ENCODE data around the gene KIF1C.
"Not testable (repeated sequence)": the region's sequence is repeated elsewhere in the genome, so short reads cannot be mapped to it uniquely, and the experiment has no call there.

Gene KIF1C

GRCh38 chr17:5002121-5002788, 4.5 kb downstream of the KIF1C start:
- no peak for DNase-seq

- DNase-seq = no peak
Measured at GRCh38 chr17:5003214-5003867, 5.6 kb downstream of the KIF1C start.

GRCh38 chr17:5011928-5012327, 14.2 kb downstream of the KIF1C start:
- no peak for DNase-seq

GRCh38 chr17:5014357-5014756, 16.6 kb downstream of the KIF1C start:
- no peak for DNase-seq

GRCh38 chr17:5019475-5019956, 21.8 kb downstream of the KIF1C start:
- peak; percentile 70 for DNase-seq

GRCh38 chr17:5020502-5021023, 22.8 kb downstream of the KIF1C start:
- DNase-seq = no peak

GRCh38 chr17:5022171-5022711, 24.5 kb downstream of the KIF1C start:
- DNase-seq = no peak

GRCh38 chr17:5023588-5024147, 25.9 kb downstream of the KIF1C start:
- no peak for DNase-seq

- DNase-seq = no peak
Measured at GRCh38 chr17:5024604-5025003, 26.9 kb downstream of the KIF1C start.

- DNase-seq = no peak
Measured at GRCh38 chr17:5027299-5027698, 29.5 kb downstream of the KIF1C start.

- DNase-seq = no peak
Measured at GRCh38 chr17:5027916-5028315, 30.2 kb downstream of the KIF1C start.

- not testable (repeated sequence) for DNase-seq
Measured at GRCh38 chr17:5030168-5030567, 32.4 kb downstream of the KIF1C start.

- peak; percentile 93 for DNase-seq
Measured at GRCh38 chr17:5031365-5032082, 33.8 kb downstream of the KIF1C start.

- no peak for DNase-seq
Measured at GRCh38 chr17:5032865-5033264, 35.1 kb downstream of the KIF1C start.

GRCh38 chr17:5033352-5034015, 35.7 kb downstream of the KIF1C start:
- DNase-seq = no peak

- no peak for DNase-seq
Measured at GRCh38 chr17:5034063-5034462, 36.3 kb downstream of the KIF1C start.

GRCh38 chr17:5034651-5035050, 36.9 kb downstream of the KIF1C start:
- DNase-seq = no peak

GRCh38 chr17:5035315-5035714, 37.6 kb downstream of the KIF1C start, which contains the start of gene SLC52A1:
SLC52A1 (minus strand) TSS chr17:5035426; CDS start chr17:5034606, 820 bp downstream.
- no peak for DNase-seq

- DNase-seq = no peak
Measured at GRCh38 chr17:5042157-5043022, 44.6 kb downstream of the KIF1C start.

- DNase-seq = no peak
Measured at GRCh38 chr17:5043524-5043923, 45.8 kb downstream of the KIF1C start.

- no peak for DNase-seq
Measured at GRCh38 chr17:5044630-5045029, 46.9 kb downstream of the KIF1C start.

All from activated CD8-positive, alpha-beta memory T cell treated with anti-CD3 and anti-CD28 coated beads for 24 hours (primary cell).